Choroid plexus epithelial cell (primary cell): ENCODE measurements around the gene FCHSD2.

Experiments used
- DNase-seq: peaks from one replicate; pipeline ENCODE4 v3.0.0-alpha.2; 2010; ENCODE audit warnings: low read depth
- H3K4me3 ChIP-seq: 2 replicates; pipeline ENCODE4 v1.5.1; 2011; ENCODE audit warnings: low read depth, mild to moderate bottlenecking, control low read depth, low read length, moderate library complexity
- TF ChIP-seq, protein P1 (sequence below): conservative IDR thresholded peaks from 2 replicates; pipeline ENCODE4 v1.5.1; 2011; ENCODE audit warnings: low read depth, mild to moderate bottlenecking, control low read depth, inconsistent platforms, low read length, moderate library complexity

FCHSD2 gene

DNA sequence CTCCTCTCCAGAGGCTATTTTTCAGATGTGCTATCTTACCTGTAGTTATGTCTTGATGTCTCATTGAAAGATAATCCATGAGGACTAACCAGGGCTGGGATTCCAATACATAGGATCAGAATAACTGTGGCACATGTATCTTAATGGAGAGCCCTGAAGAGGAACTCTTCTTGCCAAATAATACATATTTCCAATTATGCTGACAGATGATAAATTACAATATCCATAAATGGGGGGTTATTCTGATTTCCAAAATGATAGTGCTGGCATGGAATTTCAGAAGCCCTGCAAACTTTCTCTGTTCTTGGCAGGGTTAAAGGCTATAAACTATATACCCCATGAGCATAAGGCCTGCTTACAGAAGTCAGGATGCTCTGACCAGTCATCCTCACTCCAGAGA, 173.7 kb downstream of the FCHSD2 start:
- TF ChIP-seq, protein P1, sequence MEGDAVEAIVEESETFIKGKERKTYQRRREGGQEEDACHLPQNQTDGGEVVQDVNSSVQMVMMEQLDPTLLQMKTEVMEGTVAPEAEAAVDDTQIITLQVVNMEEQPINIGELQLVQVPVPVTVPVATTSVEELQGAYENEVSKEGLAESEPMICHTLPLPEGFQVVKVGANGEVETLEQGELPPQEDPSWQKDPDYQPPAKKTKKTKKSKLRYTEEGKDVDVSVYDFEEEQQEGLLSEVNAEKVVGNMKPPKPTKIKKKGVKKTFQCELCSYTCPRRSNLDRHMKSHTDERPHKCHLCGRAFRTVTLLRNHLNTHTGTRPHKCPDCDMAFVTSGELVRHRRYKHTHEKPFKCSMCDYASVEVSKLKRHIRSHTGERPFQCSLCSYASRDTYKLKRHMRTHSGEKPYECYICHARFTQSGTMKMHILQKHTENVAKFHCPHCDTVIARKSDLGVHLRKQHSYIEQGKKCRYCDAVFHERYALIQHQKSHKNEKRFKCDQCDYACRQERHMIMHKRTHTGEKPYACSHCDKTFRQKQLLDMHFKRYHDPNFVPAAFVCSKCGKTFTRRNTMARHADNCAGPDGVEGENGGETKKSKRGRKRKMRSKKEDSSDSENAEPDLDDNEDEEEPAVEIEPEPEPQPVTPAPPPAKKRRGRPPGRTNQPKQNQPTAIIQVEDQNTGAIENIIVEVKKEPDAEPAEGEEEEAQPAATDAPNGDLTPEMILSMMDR, result no peak
- no peak for DNase-seq
- H3K4me3 ChIP-seq, result no peak overlapping the region

DNA sequence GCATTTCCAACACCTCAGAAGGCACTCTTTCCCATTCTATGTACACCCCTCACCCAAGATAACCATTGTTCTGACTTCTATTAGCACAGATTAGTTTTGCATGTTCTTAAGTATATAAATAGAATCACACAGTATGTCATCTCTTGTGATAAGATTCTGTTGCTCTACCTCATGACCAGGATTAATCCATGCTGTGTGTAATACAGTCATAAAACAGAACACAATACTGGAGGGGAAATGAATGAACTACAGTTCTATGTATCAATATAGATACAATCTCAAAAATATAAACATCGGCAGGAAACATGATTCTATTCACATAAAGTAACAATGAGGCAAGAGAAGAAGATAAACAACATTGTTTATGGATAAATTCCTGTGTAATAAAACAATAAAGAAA, 176.4 kb downstream of the FCHSD2 start:
- no peak for DNase-seq
- H3K4me3 ChIP-seq, result no peak overlapping the region
- TF ChIP-seq, protein P1, result no peak

DNA sequence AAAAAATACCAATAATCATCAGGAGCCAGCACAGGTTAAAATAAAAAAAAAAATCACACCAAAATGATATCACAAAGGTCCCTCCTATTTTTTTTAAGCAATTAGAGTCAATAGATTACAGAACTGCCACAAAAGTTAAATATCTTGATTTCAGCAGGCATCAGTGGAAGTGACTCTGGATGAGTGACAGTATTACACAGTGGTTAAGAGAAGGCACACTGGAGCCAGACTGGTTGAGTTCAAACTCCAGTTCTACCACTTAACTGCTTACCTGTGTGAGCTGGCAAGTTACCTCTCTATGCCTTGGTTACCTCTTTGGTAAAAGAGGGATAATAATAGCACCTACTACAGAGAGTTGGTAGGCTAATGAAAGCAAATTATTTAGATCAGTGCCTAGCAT, 179.4 kb downstream of the FCHSD2 start:
- DNase-seq, result no peak
- TF ChIP-seq, protein P1, result no peak
- H3K4me3 ChIP-seq, result no peak overlapping the region

DNA sequence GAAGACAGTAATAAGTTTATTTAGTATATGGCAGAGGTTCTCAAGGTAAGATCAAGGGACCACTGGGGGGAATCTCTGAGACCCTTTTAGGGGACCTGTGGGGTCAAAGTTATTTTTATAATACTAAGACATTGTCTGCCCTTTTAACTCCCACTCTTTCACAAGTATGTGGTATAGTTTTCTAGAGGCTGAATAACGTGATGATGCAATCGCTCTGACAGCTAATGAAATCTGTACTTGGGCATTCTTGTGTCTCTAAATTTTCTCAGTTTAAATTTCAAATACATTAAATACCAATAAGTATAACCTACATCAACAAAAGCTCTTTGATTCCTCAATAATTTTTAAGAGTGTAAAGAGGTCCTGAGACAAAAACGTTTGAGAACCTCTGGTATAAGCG, 180.0 kb downstream of the FCHSD2 start:
- peak; percentile 85 for DNase-seq
- no peak overlapping the region for H3K4me3 ChIP-seq
- TF ChIP-seq, protein P1, result no peak

DNA sequence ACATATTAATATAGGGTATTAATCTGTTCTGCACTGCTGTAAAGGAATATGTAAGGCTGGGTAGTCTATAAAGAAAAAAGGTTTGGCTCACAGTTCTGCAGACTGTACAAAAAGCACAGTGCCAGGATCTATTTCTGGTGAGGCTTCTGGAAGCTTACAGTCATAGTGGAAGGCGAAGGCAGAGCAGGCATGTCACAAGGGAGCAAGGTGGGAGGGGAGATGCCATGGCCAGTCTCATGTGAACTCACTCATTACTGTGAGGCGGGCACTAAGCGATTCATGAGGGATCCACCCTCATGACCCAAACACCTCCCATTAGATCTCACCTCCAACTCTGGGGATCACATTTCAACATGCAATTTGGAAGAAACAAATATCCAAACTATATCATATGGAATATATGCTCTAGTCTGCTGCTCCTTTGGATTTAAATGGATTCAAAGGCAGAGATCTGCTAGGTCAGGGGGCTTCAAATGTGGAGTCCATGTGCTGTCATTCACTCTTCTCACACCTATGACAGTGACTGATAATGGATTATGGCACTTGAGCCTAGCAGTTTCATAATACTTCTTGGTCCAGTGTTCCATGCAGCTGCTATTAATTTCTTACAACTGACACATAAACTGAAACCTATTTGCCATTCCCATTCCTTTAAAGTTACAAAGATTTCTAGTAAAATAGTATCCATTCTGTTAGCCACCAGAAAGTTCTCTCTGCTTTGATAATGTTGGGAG, 182.0 kb downstream of the FCHSD2 start:
- TF ChIP-seq, protein P1, result no peak
- DNase-seq, result no peak
- no peak overlapping the region for H3K4me3 ChIP-seq

DNA sequence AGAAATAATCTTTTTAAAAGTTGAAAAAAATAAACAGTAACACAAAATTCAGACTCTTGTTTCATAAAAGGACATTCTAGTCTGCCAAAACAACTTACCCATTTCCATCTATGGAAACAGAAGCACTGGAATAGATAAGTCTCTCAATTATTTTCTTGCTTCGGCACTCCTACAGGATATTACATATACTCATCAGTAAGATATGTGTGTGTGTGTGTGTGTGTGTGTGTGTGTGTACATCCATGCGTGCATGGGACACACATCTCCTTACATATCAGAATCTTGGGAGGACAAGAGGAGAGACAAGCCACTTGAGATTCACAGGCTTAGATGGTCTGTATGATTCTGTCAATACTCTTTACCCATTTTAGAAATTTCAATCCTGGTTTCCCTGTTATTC, 183.3 kb downstream of the FCHSD2 start:
- TF ChIP-seq, protein P1, result no peak
- peak; percentile 33 for DNase-seq
- no peak overlapping the region for H3K4me3 ChIP-seq

DNA sequence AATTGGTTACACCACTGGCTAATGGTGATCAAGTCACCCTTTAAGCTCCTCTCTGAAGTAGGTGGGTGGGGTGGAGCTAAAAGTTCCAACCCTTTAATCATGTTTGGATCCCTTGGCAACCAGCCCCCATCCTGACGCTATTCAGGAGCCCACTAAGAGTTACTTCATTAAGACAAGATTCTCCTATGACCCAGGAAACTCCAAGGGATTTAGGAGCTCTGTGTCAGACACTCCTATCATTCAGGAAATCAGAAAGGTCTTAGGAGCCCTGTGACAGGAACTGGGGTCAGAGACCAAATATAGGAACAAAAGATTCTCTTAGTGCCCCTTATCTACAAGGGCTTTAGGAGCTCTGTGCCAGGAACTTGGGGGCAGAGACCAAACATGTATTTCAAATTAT, 186.7 kb downstream of the FCHSD2 start:
- H3K4me3 ChIP-seq, result no peak overlapping the region
- TF ChIP-seq, protein P1, result no peak
- no peak for DNase-seq
